Measurements from ENCODE around the gene MCF2L.
A peak's percentile ranks its signal among the peaks of the same experiment; 100 is the strongest.

MCF2L gene

DNA sequence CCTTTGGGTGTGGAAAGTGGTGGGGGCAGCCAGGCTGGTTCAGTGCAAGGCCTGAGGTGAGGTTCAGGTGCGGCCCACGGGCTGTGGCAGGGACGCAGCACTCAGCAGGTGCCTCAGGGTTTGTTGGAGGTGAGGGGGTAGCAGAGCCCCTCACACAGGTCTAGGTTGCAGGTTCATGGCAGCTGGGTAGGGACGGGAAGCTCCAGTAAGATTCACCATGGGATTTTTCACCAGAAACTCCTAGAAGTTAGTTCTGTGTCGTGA is 14.0 kb downstream of the MCF2L start:
- no peak for DNase-seq

GRCh38 chr13:112983428-112984196 is 14.6 kb downstream of the MCF2L start:
- no peak for DNase-seq

GRCh38 chr13:112984501-112984900 is 15.5 kb downstream of the MCF2L start:
- DNase-seq, result no peak

- DNase-seq, result no peak
These were observed 16.2 kb downstream of the MCF2L start for GRCh38 chr13:112984954-112985802.

DNA sequence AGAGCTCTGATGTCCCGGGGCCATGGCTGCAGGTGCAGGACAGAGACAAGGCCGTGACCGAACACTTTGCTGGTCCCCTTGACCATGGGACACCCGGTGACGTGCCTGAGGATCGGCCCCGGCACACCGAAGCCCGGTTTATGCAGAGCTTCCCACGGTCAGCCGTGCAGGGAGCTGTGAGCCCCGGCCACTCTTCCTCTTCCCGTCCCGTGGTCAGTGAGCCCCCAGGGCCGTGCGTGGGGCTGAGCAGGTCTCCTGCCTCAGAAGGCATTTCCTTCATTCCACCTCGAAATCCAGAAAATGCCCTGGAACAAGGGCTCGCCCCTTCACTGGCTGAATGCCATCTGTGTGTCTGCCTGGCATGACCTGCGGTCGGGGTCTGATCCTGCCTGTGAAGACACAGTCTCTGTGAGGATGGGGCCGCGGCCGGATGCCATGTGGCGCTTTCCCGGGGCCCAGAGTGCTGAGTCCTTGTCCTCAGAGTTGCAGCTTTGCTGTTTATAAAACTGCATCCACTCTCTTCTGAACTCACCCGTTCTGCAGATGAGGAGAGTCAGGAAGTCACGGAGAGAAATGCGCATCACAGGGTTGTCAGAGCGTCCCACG is 16.9 kb downstream of the MCF2L start:
- DNase-seq, result no peak

DNA sequence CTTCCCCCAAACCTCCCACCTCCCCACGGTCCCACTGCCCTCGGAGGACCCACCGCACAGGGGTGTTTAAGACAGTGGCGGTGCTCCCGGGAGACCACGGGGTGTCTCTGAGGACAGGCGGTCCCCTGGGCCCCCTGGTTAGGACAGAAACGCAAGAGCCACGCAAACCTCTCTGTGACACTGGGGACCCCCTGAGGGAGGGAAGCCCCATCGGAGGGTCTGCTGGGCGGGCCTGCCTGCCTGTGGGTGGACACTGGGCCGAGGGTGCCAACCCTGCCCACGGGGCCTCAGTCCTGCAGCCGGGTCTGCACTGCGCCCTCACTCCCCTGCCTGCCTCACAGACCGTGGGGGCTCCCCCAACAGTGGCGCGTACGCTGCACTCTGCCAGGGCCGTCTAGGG is 17.5 kb downstream of the MCF2L start:
- DNase-seq, result no peak

- no peak for DNase-seq
These were observed 18.1 kb downstream of the MCF2L start for GRCh38 chr13:112986946-112987681.

GRCh38 chr13:112987682-112988024 is 18.6 kb downstream of the MCF2L start:
- no peak for DNase-seq

GRCh38 chr13:112990783-112991182 is 21.8 kb downstream of the MCF2L start:
- DNase-seq, result no peak

DNA sequence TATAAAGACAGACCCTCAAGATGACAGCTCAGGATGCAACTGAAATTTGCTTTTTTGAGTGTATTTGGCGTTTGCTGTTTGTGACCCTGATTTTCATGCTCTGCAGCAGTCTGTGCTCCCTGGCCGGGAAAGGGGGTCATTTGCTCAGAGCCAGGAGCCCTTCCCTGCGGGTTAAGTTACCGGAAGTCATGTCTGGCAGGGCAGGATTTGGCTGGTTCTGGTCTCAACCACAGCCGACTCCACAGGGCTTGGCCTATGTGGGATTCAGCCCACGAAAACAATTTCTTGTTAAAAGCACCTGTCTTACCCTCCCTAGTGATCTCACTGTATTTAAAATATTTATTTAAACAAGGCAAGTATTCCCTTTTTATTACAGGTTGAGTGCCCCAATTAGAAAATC is 22.6 kb downstream of the MCF2L start:
- DNase-seq, result no peak

GRCh38 chr13:112992931-112993680 is 24.1 kb downstream of the MCF2L start:
- no peak for DNase-seq

GRCh38 chr13:112994084-112994780 is 25.2 kb downstream of the MCF2L start:
- no peak for DNase-seq

GRCh38 chr13:112994781-112995355 is 25.9 kb downstream of the MCF2L start:
- DNase-seq, result peak in 1 of 2 experiments; percentile 11

DNA sequence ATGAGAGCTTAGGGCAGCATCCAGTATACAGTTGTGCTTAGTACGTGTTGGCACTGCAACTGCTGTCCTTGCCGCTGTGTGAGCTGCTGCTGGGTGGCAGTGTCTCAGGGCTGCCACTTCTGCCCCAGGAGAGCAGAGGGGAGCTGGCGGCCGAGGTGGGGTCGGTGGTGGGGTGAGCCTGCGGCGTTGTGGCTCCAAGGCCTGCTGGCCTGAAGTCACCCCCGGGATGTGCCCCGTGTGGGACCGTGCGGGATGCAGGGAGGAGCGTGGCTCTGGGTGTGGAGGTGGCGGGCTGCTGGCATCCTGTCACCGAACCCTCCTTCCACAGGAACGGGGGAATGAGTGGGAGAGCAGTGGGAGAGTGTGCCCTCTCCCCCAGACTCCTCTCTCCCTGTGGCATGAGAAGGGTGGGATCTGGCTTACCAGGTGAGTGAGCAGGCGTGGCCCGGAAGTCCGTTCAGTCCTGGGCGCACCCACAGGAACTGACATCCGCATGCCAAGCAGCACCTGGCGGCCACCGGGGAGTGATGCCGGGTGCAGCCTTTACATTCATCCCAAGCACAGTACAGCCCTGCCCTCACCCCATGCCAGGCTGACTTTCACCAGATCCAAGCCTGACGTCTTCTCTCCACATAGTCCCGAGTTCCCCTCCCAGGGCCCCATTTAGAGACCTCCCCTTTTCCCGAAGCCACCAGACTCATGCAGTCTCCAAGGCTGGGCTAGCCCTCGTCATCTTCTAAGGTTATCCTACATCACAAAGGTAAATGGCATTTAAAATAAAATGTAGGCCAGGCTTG is 26.6 kb downstream of the MCF2L start:
- no peak for DNase-seq

GRCh38 chr13:112996671-112997091 is 27.7 kb downstream of the MCF2L start:
- no peak for DNase-seq

GRCh38 chr13:112997188-112998130 is 28.4 kb downstream of the MCF2L start:
- DNase-seq, result peak; percentile 25 to 30

- DNase-seq, result no peak
These were observed 29.7 kb downstream of the MCF2L start for GRCh38 chr13:112998521-112999280.

- no peak for DNase-seq
These were observed 30.6 kb downstream of the MCF2L start for GRCh38 chr13:112999414-113000177.

Measured in Kasumi-1 (cell line).